Fibroblast of villous mesenchyme (primary cell): ENCODE results near the gene IGLON5. TPM values are rescaled to one million over a fixed set of nuclear protein-coding genes. Genes with fewer than 3 reads are reported as not detected.
A peak's percentile ranks its signal among the peaks of the same experiment; 100 is the strongest.

Source experiments
- DNase-seq: peaks from one replicate; pipeline ENCODE4 v3.0.0-alpha.2; 2010; ENCODE audit warnings: low read depth
- H3K4me3 ChIP-seq: 2 replicates; pipeline ENCODE4 v1.5.1; 2011; ENCODE audit warnings: low read depth, mild to moderate bottlenecking, low read length
- CTCF ChIP-seq: IDR thresholded peaks from 2 replicates; pipeline ENCODE4 v1.5.1; 2012; ENCODE audit warnings: low read depth, mild to moderate bottlenecking, low read length; ENCODE audit not compliant: insufficient read depth
- total RNA-seq: library from RNA; depleted of rRNA; stranded (reverse); fragments of >200 nt; gene quantifications from 2 replicates; pipeline ENCODE4 v1.2.3, GENCODE V29; 2012

Gene IGLON5
- total RNA-seq, 1 donor: not detected

- no peak for DNase-seq
- TF ChIP-seq CTCF: no peak
Measured at GRCh38 chr19:51321799-51322198, 10.4 kb downstream of the IGLON5 start.

GRCh38 chr19:51323481-51324166 is 12.2 kb downstream of the IGLON5 start:
- no peak for TF ChIP-seq CTCF
- no peak for DNase-seq
- no peak overlapping the region for H3K4me3 ChIP-seq

More at GRCh38 chr19:51321799-51322198, 10.4 kb downstream of the IGLON5 start:
- H3K4me3 ChIP-seq: no peak overlapping the region

- no peak overlapping the region for H3K4me3 ChIP-seq
- TF ChIP-seq CTCF: no peak
- no peak for DNase-seq
Measured at GRCh38 chr19:51324167-51324481, 12.7 kb downstream of the IGLON5 start.

- DNase-seq: no peak
- H3K4me3 ChIP-seq: no peak overlapping the region
- TF ChIP-seq CTCF: no peak
Measured at GRCh38 chr19:51325161-51325976, 13.9 kb downstream of the IGLON5 start.

GRCh38 chr19:51326216-51327065 is 15.0 kb downstream of the IGLON5 start:
- H3K4me3 ChIP-seq: no peak overlapping the region
- no peak for TF ChIP-seq CTCF
- DNase-seq: no peak

- TF ChIP-seq CTCF: no peak
- H3K4me3 ChIP-seq: peak overlapping the region; percentile 36
Measured at GRCh38 chr19:51327066-51328001, 15.9 kb downstream of the IGLON5 start.

More at GRCh38 chr19:51327066-51328001, 15.9 kb downstream of the IGLON5 start:
- DNase-seq: peak; percentile 38
